HG03025 (cell line): ENCODE results near the gene GAL3ST2.
A peak's percentile ranks its signal among the peaks of the same experiment; 100 is the strongest.
"Not testable (repeated sequence)": the region's sequence is repeated elsewhere in the genome, so short reads cannot be mapped to it uniquely, and the experiment has no call there.

Experiments
- ATAC-seq: cut with Tn5 transposase; IDR thresholded peaks from one replicate; pipeline ENCODE4 v1.9.1; 2021; ENCODE audit warnings: mild to moderate bottlenecking, moderate library complexity; ENCODE audit not compliant: unreplicated experiment, low FRiP score

GAL3ST2 gene

GRCh38 chr2:241803387-241804325 is 27.0 kb downstream of the GAL3ST2 start:
- ATAC-seq = peak; percentile 40

GRCh38 chr2:241804326-241805229 is 28.0 kb downstream of the GAL3ST2 start:
- ATAC-seq = peak; percentile 7

- not testable (repeated sequence) for ATAC-seq
These were observed 29.6 kb downstream of the GAL3ST2 start for GRCh38 chr2:241806217-241806616.

GRCh38 chr2:241808051-241808720 is 31.6 kb downstream of the GAL3ST2 start:
- no peak for ATAC-seq

GRCh38 chr2:241808721-241809382 is 32.2 kb downstream of the GAL3ST2 start, which contains the start of gene NEU4:
NEU4 (plus strand) TSS chr2:241809193; CDS start chr2:241814485, 5,292 bp downstream.
- ATAC-seq = no peak

GRCh38 chr2:241809383-241810306 is 33.0 kb downstream of the GAL3ST2 start:
- no peak for ATAC-seq

GRCh38 chr2:241810307-241811200 is 33.9 kb downstream of the GAL3ST2 start:
- no peak for ATAC-seq

- no peak for ATAC-seq
These were observed 34.8 kb downstream of the GAL3ST2 start for GRCh38 chr2:241811201-241811951.

- no peak for ATAC-seq
These were observed 35.5 kb downstream of the GAL3ST2 start for GRCh38 chr2:241811952-241812729.

GRCh38 chr2:241812730-241813643 is 36.4 kb downstream of the GAL3ST2 start:
- no peak for ATAC-seq

GRCh38 chr2:241813644-241814392 is 37.2 kb downstream of the GAL3ST2 start:
- ATAC-seq = no peak

- ATAC-seq = no peak
These were observed 37.7 kb downstream of the GAL3ST2 start for GRCh38 chr2:241814393-241814642.

GRCh38 chr2:241814643-241815476 is 38.2 kb downstream of the GAL3ST2 start:
- no peak for ATAC-seq
